Measurements from ENCODE around the gene MMAB.
"Not testable (repeated sequence)": the region's sequence is repeated elsewhere in the genome, so short reads cannot be mapped to it uniquely, and the experiment has no call there.

The MMAB gene

GRCh38 chr12:109573029-109573913 lies at the start of gene MMAB, which contains the start of gene MVK:
MMAB (minus strand) TSS chr12:109573504; CDS start chr12:109573480, 24 bp downstream.
MVK (plus strand) TSS chr12:109573794; CDS start chr12:109574823, 1,029 bp downstream.
- peak; percentile 98 for DNase-seq

DNA sequence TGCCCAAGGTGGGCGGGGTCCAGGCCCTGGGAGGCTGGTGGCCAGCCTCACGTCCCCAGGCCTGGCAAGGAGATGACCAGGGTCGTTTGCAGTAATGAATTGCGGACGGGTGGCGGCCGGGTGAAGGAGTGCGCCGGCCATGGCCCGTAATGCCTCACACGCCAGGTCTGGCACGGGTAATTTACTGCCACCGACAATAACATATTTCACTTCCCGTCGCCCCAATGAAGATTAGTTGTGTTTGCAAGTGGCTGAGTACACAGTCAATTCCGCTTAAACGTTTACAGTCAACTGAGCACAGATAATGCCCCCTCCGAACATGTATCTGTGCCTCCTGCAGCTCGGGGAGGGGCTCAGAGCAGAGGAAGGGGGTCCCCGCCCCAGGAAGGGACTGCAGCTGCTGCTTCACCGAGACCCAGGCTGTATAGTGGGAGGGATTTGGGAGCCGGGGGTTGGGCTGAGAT lies 48.6 kb upstream of the MMAB start:
- peak; percentile 70 for DNase-seq

- peak; percentile 46 for DNase-seq
These were observed 47.9 kb upstream of the MMAB start for GRCh38 chr12:109621211-109621694.

DNA sequence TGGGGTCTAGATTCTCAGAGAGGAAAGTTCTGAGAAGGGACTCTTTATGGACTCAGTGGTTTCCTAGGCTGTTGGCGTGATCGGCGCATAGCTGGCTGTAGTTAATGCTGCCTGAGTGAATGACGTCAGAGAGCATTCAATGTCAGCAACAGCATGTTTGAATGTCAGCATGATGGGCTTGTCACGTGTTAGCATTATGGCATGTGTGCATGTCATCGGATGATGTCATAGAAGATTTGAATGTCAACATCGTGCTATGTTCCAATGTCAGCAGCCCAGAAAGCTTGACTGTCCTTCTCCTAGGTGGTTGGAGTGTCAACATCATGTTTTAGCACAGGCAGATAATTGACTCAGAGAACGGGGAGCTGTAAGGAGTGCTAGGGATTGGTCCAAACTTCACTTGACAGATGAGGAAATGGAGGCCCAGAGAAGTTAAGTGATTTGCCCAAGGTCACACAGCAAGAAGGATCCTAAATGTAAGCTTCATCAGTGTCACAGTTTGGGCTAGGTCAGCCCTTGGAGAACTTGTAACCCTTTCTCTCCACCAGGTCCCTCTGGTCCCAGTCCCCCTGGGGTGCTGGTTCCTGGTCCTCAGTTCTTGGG lies 45.8 kb upstream of the MMAB start:
- DNase-seq = no peak

GRCh38 chr12:109618082-109618481 lies 44.8 kb upstream of the MMAB start:
- DNase-seq = no peak

GRCh38 chr12:109617491-109617890 lies 44.2 kb upstream of the MMAB start:
- no peak for DNase-seq

GRCh38 chr12:109615556-109616229 lies 42.4 kb upstream of the MMAB start:
- DNase-seq = no peak

DNA sequence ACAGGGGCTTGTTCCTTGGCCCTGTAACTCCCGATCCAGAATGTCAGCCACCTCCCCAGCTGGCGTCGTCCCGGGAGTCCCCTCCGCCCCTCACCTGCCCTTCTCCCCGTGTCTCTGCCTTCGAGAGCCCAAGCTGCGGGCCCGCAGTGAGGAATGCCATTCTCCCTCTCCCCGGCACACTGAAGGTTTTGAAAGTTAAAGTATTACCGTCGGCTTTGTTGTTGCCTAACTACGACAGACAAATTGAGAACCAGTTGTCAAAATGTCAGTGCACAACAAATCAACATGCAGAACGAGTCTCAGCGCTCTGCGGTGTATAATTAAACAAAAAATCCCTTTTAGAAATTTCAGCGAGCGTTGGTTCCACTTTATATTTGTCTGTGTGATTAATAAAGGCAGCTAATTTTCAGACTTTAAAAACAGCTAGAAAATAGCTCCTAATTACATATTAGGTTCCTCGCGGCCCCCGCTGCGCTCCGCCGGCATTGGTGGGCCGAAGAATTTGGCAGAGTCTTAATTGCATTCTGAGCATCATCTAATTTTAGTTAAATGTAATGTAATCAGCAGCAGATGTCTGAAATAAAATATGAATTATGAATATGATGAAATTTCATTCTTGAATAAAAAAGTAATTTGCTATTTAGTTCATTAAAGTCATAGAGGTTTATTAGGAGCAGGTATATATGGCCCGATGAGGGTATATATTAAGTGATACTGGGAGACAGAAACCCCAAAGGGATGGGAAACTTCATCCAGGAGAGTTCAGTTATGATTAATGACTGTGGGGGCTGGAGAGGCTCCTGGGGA lies 40.5 kb upstream of the MMAB start:
- no peak for DNase-seq

GRCh38 chr12:109612975-109613502 lies 39.7 kb upstream of the MMAB start:
- DNase-seq = no peak

DNA sequence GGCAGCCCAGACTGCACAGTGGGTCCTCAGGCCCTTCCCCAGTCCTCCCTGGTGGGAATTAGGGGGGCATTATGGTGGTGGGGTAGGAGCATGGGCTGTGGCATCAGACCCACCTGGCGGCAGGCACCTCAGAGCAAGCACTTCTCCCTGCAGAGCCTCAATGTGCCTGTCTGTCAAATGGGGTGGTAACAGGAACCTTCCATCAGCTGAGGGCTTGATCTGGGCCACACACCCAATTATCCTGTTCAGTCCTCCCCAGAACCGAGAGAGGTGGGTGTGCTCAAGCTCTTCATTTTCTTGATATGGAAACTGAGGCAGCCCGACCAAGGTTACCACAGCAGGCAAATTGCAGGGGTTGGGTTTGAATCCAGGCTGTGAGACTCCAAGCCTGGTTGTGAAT lies 38.7 kb upstream of the MMAB start:
- DNase-seq = no peak

DNA sequence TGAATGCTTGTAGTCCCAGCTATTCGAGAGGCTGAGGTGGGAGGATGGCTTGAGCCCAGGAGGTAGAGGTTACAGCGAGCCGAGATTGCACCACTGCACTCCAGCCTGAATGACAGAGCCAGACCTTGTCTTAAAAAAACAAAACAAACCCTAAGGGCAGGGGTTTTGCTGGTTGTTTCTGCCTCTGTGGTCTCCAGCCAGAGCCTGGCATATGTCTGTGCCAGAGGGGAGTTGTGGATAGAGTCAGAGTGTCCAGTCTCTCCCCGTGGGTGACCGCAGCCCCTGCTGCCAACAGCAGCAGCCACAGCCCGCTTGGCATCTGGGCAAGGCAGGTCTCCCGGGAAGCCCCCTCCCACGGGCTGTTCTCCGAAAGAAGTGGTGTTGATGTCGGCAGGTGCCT lies 37.9 kb upstream of the MMAB start:
- no peak for DNase-seq

- no peak for DNase-seq
These were observed 37.2 kb upstream of the MMAB start for GRCh38 chr12:109610523-109610922.

DNA sequence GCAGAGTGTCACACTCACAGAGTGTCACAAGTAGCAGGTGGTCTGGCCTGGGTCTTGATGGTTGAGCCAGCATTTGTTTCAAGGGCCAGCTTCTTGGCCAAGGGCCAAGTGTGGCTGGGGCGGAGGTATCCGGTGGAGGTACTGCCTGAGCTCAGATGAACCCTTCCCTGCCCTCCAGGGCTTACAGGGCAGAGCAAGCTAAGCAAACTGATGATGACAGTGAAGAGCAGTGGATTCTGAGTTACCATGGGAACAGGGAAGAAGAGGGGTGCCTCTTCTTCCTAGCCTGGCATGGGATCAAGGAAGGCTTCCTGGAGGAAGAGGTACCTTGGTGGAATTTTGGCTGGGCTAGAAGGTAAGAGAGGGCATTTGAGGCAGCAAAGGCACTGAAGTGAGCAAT lies 36.0 kb upstream of the MMAB start:
- DNase-seq = no peak

DNA sequence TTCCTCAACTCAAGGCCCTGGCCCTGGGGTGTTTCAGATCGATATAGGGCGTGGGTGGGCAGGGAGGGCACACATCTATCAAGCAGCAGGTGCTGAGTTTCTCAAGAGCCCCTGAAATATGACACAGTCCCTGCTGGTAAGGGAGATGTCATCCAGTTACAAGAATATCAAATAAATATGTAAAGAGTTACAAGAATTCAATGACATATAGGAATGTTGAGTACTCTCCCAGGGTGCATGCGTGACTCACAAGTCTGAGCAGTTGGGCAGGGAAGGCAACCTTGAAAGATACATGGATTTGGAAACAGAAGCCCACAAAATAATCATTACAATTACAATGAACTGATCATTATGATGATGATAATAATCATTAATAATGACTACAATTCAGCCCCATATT lies 35.5 kb upstream of the MMAB start:
- no peak for DNase-seq

DNA sequence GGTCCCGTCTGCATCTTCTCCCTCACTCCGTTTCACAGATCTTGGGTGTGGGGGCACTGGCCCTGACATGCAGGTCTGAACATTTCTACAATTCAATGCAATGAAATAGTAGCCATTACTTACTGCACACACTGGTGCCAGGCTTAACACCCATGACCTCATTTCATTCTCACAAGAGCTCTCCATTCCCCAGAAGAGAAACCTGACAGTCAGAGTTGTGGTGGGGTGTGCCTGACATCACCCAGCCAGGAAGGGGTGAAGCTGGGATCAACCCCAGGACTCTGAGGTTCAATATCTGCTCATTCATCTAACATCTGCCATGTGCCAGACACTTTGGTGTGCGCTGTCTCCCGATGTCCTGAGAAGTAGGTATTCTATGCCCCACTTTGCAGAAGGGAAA lies 35.0 kb upstream of the MMAB start:
- DNase-seq = no peak

- no peak for DNase-seq
These were observed 34.3 kb upstream of the MMAB start for GRCh38 chr12:109607618-109608017.

DNA sequence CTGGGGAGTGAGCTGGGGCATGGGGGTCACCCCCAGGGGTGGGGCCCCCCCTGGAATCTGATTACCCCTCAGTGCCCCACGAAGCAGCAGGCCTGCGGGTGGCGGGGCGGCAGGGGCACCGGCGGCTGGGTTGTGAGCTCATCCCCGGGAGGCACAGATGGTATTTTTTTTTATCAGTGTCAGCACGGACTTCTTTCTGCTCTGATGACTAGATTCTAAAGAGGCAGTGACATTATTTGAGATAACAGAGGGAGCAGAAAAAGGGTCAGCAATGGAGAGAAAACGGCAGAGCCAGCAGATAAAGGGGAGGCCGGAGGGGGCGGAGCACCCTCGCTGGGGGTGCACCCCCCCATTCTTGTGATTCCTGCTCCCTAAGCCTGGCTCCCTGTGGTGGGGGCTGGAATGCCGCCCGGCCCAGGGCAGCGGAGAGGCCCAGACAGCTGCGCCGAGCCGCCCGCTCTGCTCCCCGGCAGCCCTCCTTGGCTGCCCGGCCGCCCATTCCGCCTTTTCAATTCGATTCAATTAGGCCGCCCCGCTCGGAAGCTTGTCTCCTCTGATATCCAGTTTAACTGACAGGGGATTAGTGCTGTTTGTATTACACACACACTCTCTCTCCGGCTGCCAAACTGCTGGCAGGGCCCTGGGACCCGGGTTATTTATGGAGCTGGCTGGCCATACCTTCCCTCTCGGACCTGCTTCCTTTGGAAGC lies 33.2 kb upstream of the MMAB start:
- DNase-seq = no peak

DNA sequence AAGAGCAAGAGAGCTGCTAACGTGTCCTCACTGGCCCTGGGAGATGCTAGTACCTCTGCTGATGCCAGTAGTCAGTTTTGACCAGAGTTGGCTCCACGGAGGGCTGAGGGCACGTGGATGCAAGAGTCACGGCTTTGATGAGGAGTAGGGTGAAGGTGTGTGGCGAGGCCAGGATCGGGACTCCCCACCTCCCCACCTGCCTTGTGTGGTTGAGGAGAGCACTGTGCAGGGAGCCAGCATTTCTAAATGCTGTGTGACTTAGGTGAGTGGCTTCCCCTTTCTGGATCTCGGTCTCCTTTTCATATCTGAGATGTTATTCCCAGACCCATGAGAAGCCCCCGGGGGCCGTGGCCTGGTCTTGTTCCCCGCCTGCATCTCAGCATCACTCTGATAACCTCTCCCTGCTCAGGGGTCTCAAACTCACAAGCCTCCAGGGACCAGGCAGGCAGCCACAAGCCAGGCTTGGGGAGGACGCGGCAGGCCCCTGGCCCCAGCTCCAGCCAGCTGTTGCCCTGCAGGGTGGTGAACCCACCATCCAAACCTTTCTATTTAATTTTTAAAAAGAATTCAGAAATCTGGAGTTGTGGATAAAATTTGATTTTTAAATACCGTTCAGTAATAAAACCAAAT lies 32.4 kb upstream of the MMAB start:
- DNase-seq = no peak

- DNase-seq = no peak
These were observed 31.7 kb upstream of the MMAB start for GRCh38 chr12:109605016-109605415.

GRCh38 chr12:109604132-109604585 lies 30.9 kb upstream of the MMAB start:
- DNase-seq = no peak

GRCh38 chr12:109602132-109602531 lies 28.8 kb upstream of the MMAB start:
- not testable (repeated sequence) for DNase-seq
